Kidney tubule cell (primary cell): ENCODE data around the gene MISP.

Source experiments
- DNase-seq: peaks from one replicate; pipeline ENCODE4 v3.0.0-alpha.2; 2018; ENCODE audit warnings: low spot score

The MISP gene

DNA sequence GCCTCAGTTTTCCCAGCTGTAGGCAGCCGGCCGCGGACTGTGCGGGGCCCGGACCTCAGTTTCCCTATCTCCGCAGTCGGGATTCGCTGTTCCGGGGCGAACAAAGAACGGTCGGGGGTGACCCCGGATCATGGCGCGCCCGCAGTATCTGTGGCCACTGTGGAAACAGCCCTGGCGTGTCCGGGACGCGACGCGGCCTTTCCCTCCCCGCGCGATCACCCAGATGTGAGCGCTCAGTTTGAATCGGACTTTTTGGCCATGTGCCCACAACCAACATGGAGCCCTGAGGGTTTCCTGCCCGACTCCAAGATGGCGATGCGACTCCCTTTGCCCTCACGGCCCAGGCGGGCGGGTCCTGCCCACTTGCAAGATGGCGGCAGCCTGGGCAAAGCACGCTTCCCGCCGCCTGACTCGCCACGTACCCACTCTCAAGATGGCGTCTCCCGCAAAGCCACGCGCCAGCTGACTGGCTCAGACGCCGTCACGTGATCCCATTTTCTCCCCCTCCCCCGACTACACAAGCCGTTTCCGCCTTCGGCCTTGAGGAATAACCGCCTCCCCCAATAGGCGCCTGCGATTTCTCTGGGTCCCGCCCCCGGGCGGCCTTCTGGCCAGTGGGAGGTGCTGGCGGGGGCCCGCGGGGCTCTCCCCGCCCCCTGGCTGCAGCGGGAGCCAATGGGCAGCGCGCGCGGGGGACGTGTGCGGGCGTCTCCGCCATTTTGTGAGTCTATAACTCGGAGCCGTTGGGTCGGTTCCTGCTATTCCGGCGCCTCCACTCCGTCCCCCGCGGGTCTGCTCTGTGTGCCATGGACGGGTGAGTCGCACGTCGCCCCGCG is 46.0 kb downstream of the MISP start, which contains the start of gene PTBP1:
PTBP1 (plus strand) TSS at position 761 of the 836 bp plus-strand sequence; CDS start at position 807, 46 bp downstream.
- DNase-seq: peak; percentile 100

DNA sequence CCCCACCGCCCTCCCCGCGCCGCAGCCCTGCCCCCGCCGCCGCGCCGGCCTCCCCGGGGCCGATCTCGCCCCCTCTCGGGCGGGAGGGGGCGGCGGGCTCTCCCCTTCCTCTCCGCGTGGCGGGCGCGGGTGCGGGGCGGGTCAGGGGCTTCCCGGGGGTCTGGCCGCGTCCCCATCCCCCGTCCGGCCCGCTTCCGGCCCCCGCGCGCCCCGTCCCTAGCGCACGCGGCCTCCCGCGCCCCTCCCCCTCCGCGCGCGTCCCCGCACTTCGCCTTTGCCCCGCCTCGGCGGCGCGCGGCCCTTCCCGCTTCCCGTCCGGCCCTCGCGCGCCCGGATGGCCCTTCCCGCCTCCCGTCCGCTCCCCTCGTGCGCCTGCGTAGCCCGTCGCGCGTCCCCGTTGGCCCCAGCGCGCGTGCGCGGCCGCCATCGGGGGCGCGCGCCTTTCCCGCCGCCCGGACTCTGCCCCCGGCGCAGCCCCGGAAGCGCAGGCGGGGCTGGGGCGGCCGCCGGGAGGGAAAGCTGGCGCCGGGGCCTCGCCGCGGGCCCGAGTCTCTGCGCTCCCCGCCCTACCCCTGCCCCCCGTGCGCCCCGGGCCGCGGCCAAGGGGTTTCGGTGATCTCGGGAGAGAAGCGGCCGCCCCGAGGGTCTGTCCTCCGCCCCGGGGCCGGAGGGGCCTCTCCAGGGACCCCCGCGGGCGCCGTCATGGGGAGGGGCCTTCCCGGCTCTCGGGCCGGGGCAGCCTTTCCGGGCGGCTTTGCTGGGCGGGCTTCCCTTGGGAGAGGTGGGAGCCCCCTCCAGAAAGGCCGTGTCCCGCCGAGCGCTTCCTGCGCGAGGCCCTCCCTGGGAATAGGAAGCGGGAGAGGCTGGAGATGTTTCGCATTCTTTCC is 46.9 kb downstream of the MISP start:
- peak; percentile 93 for DNase-seq

DNA sequence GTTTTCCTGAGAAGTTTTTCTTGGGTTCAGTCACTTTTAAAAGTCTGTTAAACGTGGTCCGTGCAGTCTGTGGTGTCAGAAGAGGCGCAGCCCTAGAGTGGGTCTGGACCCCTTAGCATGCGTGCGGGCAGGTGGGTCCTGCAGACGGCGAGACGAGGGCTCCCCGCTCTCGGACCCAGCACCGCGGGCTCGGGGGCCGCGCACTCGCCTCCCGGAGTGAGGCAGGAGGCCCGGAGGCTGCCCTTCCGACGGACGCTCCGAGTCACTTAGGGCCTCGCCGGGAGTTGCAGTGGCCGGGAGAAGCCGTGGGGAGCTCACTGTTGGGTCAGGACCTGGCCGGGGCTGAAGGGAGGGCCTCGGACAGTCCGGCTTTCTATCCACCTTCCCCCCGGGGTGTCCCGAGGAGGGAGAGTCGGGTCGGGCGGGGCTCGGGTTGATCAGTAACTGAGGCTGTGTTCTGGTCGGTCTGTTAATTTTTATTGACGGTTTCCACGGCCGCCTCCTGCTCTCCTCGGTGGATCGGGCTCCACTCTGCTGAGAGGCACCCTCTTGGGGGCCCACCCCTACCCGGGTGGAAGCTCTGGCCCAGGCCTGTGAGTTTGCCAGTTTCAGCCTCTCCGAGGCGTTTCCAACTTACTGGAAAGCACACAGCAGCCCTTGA is 47.6 kb downstream of the MISP start:
- peak; percentile 71 for DNase-seq

DNA sequence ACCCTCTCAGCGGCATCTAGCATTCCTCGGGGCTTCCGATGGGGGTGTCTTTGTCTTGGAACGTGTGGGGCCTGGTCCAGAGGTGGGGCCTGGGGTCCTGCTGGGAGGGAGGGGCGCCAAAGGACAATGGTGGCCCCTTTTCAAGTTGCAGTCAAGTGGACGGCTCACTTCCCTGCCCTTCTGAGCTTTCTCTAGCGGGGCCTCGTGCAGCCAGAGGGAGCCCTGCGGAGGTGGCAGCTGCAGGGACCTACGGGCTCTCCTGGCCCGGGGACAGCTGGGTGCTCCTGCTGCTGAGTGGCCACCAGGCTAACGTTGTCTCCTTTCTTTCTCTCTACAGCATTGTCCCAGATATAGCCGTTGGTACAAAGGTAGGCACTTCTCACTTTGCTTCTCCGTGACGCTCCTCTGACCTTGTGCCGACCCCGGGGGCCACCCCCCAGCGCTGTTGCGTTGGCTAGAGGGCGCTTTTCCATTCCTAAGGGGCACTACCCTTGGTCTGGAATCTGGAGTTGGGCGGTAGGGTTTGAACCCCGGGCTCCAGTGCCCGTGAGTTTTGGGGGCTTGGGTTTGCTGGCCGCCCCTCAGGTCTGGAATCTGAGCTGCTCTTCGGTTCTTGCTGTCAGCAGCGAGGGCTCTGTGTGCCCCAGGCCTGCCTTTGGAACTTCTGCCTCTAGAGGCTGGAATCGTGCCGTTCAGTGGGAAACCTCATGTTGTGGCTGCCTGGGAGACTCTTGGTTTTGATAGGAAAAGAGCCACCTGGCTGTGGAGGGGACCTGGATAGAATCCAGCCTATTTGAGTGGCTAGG is 48.4 kb downstream of the MISP start:
- DNase-seq: peak; percentile 56

DNA sequence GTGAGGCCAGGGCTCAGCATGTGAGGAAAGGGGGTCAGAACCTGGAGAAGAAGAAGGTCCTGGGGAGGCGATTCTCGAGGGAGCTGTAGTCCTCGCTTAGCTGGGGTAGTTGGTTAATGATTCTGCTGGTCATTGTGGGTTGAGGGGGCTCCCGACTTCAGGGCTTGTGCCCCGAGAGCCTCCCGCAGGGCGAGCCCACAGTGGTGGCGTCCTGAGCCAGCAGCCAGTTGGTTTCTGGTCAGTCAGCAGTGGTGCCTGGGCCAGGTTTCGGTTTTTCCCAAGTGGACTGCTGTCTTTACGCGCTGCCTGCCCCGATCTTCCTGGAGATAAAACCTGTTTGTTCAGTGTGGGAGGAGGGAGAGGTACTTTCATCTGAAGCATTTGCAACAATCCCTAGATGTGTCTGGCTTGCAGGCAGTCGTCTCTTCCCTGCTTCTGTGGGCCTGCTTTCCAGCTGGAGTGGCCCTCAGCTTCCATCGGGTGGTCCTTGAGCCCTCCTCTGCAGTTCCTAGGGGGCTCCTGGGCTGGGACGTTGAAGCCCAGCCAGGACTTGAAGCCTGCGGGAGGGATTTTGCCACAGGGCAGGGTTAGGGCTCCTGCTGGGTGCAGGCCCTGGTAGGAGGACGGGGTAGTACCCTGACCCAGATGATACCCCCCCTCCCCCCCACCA is 49.6 kb downstream of the MISP start:
- DNase-seq: peak; percentile 57

DNA sequence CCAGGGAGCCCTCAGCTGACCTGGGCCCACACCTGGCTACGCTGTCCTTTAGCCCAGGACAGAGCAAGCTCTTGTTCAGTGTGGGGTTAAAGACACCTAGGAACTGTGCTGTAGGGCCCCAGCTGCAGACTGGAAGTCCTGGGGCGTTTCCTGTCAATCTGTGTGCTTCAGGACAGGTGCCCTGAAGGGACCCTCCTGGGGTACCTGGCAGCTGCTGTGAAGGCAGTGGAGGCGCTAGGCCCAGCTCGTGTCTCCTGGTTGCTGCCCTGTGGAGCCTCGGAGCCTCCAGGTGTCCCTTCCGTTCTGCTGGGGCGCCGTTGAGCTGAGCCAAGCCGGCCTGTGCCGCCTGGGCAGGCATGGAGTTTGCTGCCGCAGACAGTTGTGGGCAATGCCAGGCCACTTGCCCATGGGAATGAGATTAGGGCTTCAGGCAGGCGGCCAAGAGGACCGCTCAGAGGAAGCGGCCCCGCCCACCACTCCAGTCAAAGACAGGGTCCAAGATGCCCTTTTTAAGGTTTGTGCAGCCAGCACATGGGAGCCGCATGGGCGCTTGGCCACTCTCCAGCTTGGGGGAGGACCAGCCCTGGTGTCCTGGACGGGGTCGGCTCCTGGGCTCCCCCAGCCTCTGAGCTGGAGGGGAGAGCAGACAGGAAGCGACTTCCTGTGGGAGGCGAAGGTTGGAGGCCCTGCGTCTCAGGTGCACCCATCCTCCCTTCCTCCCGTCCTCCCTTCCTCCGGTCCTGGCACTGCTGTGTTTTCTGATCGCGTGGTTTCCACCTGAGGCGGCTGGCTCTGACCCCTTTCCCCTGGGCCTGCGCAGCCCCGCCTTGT is 50.3 kb downstream of the MISP start:
- DNase-seq: peak; percentile 66

DNA sequence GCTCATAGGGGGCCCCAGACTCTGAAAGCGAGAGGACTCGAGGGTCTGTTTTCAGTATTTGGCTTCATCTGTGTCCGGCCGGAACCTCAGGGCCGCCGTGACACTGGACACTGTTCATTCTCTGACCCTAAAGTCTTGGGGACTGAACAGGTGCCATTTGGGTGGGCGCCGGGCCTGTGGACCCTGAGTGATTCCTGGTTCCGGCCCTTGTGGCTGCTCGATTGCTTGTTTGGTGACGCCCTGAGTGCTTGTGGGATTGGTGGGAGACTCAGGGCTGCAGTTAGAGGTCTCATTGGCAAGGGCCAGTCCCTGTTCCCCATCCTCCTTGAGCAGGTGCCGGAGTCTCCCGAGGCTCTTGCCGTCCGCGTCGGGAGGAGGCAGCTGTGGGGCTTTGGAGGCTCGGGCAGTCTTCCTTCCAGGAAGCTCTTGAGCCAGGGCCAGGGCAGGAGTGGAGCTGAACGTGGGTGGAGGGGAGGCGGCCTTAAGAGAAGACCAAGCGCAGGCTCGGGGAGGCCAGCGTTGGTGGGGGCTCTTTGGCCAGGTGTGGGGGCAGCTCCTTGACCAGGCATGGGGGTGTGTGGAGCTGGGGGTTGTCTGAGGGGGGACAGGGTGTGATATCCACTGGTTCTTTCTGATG is 51.1 kb downstream of the MISP start:
- DNase-seq: peak; percentile 26

DNA sequence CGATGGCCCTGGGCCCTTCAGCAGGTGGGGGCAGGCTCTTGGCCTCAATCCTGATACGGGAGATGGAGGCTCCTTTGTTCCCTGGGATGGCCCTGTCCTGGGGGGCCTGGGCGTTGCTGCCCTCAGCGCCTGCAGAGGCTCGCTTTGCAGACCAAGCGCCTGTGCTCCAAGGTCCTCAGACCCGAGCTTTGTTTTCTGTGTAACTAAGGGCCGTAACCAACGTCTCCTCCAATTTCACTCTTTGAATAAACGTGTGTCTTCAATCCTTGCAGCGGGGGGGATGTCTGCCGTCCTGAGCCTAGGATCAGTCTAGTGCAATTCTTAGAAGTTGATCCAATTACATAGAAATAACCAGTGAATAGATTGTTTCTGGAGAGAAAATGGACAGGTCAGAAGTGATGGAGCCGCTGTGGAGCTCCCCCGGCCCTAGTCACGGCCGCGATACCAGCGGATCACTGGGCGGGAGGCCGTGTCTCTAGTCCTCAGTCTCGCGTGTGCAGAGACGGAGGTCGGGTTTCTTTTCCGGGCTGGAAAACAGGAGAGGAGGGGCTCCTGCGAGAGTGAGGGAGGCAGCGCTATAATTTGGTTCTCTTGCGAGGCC is 51.7 kb downstream of the MISP start:
- DNase-seq: no peak

DNA sequence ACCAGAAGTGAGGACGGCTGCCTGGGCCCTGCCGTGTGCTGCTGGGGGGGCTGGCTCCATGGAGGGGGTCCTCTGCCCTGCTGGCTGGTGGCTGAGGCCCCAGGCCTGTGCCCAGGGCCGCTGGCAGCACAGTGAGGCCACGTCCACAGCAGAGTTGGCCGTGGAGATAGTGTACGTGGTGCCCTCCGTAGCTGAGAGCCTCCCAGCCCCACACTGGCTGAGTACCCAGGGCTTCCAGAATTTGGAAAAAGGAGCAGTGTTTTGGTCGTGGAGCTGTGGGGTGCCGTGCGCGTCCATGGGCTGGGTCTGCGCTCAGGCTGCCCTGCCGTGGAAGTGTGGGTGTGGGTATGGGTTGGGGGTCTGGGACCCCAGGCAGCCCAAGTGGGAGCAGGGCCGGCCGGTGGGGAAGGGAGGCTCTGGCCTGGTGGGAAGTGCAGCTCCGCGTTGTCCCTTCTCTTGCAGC is 52.2 kb downstream of the MISP start:
- no peak for DNase-seq

DNA sequence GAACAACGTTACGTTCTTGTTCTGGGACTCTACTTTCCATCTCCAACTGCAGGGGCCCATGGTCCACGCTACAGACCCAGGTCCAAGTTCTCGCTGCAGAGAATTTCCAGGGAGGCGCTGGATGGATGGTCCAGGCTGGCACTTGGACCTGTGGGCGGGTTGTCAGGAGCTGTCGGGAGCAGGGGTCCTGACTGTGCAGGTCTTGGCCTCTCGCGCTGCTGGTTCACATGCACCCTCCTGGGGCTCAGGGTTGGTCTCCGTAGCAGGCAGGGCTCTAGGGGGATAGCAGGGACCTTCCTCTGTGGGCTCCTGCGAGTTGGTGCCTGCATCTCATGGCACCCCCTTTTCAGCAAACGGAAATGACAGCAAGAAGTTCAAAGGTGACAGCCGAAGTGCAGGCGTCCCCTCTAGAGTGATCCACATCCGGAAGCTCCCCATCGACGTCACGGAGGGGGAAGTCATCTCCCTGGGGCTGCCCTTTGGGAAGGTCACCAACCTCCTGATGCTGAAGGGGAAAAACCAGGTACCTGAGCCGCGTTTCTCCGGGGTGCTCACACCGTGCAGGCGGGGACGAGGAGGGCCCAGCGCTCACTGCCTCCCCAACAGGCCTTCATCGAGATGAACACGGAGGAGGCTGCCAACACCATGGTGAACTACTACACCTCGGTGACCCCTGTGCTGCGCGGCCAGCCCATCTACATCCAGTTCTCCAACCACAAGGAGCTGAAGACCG is 52.9 kb downstream of the MISP start:
- DNase-seq: no peak

DNA sequence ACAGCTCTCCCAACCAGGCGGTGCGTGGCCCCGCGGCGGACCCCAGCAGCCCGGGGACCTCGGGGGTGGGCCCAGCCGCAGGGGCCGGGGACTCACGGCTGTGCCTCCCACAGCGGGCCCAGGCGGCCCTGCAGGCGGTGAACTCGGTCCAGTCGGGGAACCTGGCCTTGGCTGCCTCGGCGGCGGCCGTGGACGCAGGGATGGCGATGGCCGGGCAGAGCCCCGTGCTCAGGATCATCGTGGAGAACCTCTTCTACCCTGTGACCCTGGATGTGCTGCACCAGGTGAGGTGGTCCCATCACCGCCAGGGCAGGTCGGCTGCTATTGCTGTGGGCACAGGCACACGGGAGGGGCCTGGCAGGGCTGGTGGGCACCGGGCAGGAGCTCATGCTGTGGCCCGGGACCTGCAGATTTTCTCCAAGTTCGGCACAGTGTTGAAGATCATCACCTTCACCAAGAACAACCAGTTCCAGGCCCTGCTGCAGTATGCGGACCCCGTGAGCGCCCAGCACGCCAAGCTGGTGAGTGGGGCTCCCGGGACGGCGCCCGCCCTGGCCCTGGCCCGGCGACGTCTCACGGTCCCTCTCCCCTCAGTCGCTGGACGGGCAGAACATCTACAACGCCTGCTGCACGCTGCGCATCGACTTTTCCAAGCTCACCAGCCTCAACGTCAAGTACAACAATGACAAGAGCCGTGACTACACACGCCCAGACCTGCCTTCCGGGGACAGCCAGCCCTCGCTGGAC is 53.7 kb downstream of the MISP start:
- no peak for DNase-seq

DNA sequence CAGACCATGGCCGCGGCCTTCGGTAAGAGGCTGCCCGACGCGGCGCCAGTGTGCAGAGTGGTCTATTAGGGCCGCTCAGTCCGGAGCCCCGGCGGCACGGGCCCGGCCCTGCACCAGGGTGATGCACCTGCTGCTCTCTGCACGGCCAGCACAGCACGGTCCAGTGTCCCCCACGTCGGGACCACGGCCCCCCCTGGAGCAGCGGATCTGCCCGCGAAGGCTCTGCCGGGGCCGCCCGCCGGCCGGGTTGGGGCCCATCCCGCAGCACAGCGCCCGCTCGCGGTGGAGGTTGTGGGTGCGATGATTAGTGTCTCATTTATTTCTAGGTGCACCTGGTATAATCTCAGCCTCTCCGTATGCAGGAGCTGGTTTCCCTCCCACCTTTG is 54.2 kb downstream of the MISP start:
- no peak for DNase-seq

DNA sequence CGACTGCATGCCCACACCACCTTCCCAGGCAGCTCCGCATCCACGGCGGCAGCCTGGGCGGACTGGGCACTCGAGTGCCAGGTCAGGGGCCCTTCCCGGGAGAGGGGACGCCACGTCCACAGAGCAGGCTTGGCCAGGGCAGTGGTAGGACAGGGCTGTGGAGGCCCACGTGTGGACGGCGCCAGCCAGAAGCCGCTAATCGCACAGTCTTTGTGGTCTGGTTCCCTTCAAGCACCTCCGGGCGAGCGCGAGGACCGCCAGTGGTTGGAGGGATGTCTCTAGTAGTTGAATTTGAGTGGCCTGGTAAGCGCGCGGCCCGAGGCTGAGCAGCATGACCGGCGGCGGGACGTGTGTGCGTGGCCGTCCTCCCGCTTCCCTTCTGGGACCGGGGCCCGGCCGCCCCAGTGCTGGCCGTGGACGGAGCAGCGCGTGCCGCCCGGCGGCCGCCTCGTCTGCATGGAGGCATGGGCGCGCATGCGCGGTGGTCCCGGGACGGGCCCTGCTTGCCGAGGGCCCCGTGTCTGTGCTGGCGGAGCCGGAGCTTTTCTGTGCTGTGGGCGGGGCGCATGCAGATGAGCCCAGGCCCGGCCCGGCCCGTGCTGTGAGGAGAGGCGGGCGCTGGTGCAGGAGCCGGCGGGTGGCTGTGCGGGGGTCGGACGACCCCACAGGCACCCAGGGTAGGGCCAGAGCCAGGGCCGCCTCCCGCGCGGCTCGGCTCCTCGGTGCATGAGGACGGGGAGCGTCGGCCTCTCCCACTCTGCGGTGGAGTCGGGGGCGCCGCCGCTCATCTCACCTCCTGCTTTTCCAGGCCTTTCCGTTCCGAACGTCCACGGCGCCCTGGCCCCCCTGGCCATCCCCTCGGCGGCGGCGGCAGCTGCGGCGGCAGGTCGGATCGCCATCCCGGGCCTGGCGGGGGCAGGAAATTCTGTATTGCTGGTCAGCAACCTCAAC is 55.0 kb downstream of the MISP start:
- no peak for DNase-seq

DNA sequence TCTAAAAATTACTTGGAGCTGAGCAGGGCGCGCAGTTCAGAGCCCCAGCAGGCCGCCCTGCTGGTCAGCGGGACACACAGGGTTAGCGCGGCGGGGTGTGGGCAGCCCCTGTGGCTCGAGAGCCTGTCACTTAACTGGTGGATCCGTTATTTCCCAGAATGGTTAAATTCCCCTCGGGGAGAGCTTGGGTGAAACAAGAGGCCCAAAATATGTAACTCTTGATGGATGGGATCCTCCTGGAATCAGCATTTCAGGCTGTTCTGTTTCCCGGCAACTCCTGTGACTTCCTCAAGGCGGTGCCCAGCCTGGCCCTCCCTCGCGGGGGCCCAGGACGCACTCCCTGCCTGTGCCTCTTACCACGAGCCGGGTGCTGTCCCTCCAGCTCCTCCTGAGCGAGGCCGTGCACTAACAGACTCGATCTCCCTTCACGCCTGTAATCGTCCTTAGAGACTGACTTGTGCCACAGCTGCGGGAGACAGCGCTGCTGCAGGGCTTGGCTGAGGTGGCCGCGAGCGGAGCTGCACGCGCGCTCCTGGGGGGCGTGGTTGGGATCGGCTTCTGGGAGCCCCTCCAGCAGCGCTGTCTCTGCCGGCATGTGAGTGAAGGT is 56.0 kb downstream of the MISP start:
- DNase-seq: no peak

DNA sequence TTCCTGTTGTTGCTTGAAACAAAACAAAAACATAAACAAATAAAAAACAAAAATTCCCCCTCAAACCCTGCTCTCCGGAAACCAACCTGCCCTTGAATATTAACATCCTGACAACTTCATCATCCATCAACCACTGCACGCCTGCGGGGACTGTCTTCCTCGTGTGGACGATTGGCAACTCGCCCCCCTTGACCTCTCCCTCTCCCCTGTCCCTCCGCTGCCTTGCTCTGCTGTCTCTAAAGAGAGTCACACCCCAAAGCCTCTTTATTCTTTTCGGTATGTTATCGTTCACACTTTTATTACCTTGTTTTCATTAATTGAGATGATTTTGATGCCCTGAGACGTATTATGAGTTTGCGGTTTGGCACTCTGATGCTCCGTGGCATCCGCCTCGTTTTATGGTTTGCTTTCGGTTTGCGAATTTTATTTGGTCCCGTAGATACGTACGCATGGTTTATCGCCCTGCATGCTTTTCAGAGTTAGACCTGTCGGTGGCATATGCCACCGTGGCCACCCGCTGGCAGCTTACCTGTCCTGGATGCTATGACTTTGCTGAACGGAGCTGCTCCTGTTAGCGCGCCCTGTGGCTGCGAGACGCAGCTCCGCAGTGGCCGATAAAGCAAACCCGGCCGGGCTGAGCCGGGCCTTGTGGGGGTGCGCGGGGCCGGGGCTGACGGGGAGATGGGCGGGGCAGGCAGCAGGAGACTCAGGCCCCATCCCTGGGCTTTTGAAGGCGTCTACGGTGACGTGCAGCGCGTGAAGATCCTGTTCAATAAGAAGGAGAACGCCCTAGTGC is 56.9 kb downstream of the MISP start:
- no peak for DNase-seq
